SU-DHL-6 (cell line): ENCODE measurements around the gene PREX1.

Experiments
- H2AFZ ChIP-seq: fragments of 200-600 bp; sonication (generic); 2 replicates; pipeline ENCODE4 v1.6.1; 2014; ENCODE audit warnings: low read depth, mild to moderate bottlenecking, moderate library complexity, mixed read lengths, antibody characterized with exemption, low read length; ENCODE audit not compliant: severe bottlenecking
- H3F3A ChIP-seq: fragments of 200-600 bp; shearing (Covaris generic); 2 replicates; pipeline ENCODE4 v1.6.0; 2016; ENCODE audit warnings: antibody characterized with exemption, mild to moderate bottlenecking; ENCODE audit not compliant: insufficient read depth
- H3K27ac ChIP-seq: fragments of 200-600 bp; sonication (generic); 2 replicates; pipeline ENCODE4 v1.5.1; 2016; ENCODE audit warnings: low read depth, mild to moderate bottlenecking, low read length, moderate library complexity, mixed read lengths
- H3K27me3 ChIP-seq: fragments of 200-600 bp; sonication (generic), shearing (Covaris generic); 2 replicates; pipeline ENCODE4 v1.6.0; 2014; ENCODE audit warnings: mild to moderate bottlenecking, low read length
- H3K36me3 ChIP-seq: fragments of 200-600 bp; sonication (generic); 2 replicates; pipeline ENCODE4 v1.6.1; 2014; ENCODE audit warnings: mild to moderate bottlenecking, low read length, mixed read lengths
- H3K4me2 ChIP-seq: fragments of 300-600, 200-600 bp; shearing (Covaris generic), sonication (generic); 2 replicates; pipeline ENCODE4 v1.6.0; 2014; ENCODE audit warnings: low read length, low read depth, mild to moderate bottlenecking; ENCODE audit not compliant: poor library complexity, severe bottlenecking
- H3K4me3 ChIP-seq: fragments of 200-600 bp; sonication (generic); 2 replicates; pipeline ENCODE4 v1.5.1; 2014; ENCODE audit warnings: antibody characterized with exemption, low read length, mild to moderate bottlenecking, mixed read lengths; ENCODE audit not compliant: insufficient read depth, poor library complexity, severe bottlenecking
- H3K79me2 ChIP-seq: fragments of 200-600 bp; sonication (generic); 2 replicates; pipeline ENCODE4 v1.6.1; 2014; ENCODE audit warnings: mild to moderate bottlenecking, low read length, moderate library complexity; ENCODE audit not compliant: insufficient read depth
- H3K9ac ChIP-seq: fragments of 200-600 bp; sonication (generic); 2 replicates; pipeline ENCODE4 v1.7.0; 2014; ENCODE audit warnings: mild to moderate bottlenecking, low read length
- H3K9me2 ChIP-seq: fragments of 200-600 bp; sonication (generic); replicated peaks from 2 replicates; pipeline ENCODE4 v1.6.1; 2014; ENCODE audit warnings: low read length; ENCODE audit not compliant: insufficient read depth
- H3K9me3 ChIP-seq: fragments of 200-600 bp; sonication (generic); 2 replicates; pipeline ENCODE4 v1.6.1; 2014; ENCODE audit warnings: low read length, mixed read lengths; ENCODE audit not compliant: insufficient read depth
- H4K20me1 ChIP-seq: fragments of 200-600 bp; sonication (generic); 2 replicates; pipeline ENCODE4 v1.6.1; 2014; ENCODE audit warnings: low read depth, mild to moderate bottlenecking, antibody characterized with exemption, low read length, moderate library complexity, mixed read lengths
- CTCF ChIP-seq: fragments of 200-600 bp; sonication (generic); IDR thresholded peaks from one replicate; pipeline ENCODE4 v1.5.1; 2017; ENCODE audit warnings: antibody characterized with exemption, mild to moderate bottlenecking, low read length, moderate library complexity; ENCODE audit not compliant: insufficient read depth, poor library complexity, severe bottlenecking
- EZH2phosphoT487 ChIP-seq: fragments of 200-600 bp; sonication (generic), shearing (Covaris generic); conservative IDR thresholded peaks from 2 replicates; pipeline ENCODE4 v1.6.1; 2018; ENCODE audit warnings: mild to moderate bottlenecking, antibody characterized with exemption, low read length, moderate library complexity, mixed read lengths

Gene PREX1

GRCh38 chr20:48661575-48662455, 166.0 kb downstream of the PREX1 start:
- Histone ChIP-seq H3K79me2 (no peaks in the 10 kb centered on the region), H3K27ac (no peak overlapping the region), H3K27me3 (no peaks in the 10 kb centered on the region), H3K4me2 (no peak overlapping the region), H3K4me3 (no peak overlapping the region), H3K36me3 (no peaks in the 10 kb centered on the region), H3K9me2 (no peaks in the 10 kb centered on the region), H2AFZ (no peak overlapping the region), H3F3A (no peaks in the 10 kb centered on the region), H3K9ac (no peak overlapping the region), H3K9me3 (no peaks in the 10 kb centered on the region), H4K20me1 (no peaks in the 10 kb centered on the region)
- TF ChIP-seq CTCF (no peak), EZH2phosphoT487 (no peak)

- no peaks in the 10 kb centered on the region for H3K36me3 ChIP-seq
- no peak overlapping the region for H3K9ac ChIP-seq
- H3K27ac ChIP-seq, result no peak overlapping the region
- H3F3A ChIP-seq, result no peaks in the 10 kb centered on the region
- H2AFZ ChIP-seq, result no peak overlapping the region
- H3K79me2 ChIP-seq, result no peaks in the 10 kb centered on the region
- no peaks in the 10 kb centered on the region for H3K27me3 ChIP-seq
- no peaks in the 10 kb centered on the region for H3K9me3 ChIP-seq
- no peak overlapping the region for H3K4me3 ChIP-seq
- no peak overlapping the region for H3K4me2 ChIP-seq
- TF ChIP-seq EZH2phosphoT487 (no peak), CTCF (no peak)
- H4K20me1 ChIP-seq, result no peaks in the 10 kb centered on the region
- H3K9me2 ChIP-seq, result no peaks in the 10 kb centered on the region
These were observed 167.0 kb downstream of the PREX1 start for GRCh38 chr20:48660788-48661187.

GRCh38 chr20:48659858-48660257, 167.9 kb downstream of the PREX1 start:
- no peaks in the 10 kb centered on the region for H3K9me3 ChIP-seq
- no peaks in the 10 kb centered on the region for H3K36me3 ChIP-seq
- no peaks in the 10 kb centered on the region for H3F3A ChIP-seq
- H3K9ac ChIP-seq, result no peak overlapping the region
- H2AFZ ChIP-seq, result no peak overlapping the region
- H4K20me1 ChIP-seq, result no peaks in the 10 kb centered on the region
- no peak overlapping the region for H3K4me2 ChIP-seq
- H3K9me2 ChIP-seq, result no peaks in the 10 kb centered on the region
- no peaks in the 10 kb centered on the region for H3K27me3 ChIP-seq
- H3K79me2 ChIP-seq, result no peaks in the 10 kb centered on the region
- no peak overlapping the region for H3K4me3 ChIP-seq
- H3K27ac ChIP-seq, result no peak overlapping the region
- TF ChIP-seq CTCF (no peak), EZH2phosphoT487 (no peak)
